Activated CD4-positive, alpha-beta T cell treated with anti-CD3 and anti-CD28 coated beads, Interleukin-2, amount 10 ng/mL, durations not matched to agents 24 days and 14 days (primary cell): Measurements from ENCODE around the gene TMEM250. TPM values are rescaled to one million over a fixed set of nuclear protein-coding genes. Genes with fewer than 3 reads are reported as not detected.

Experiments
- DNase-seq: peaks from one replicate; pipeline ENCODE4 v3.0.0; 2022
- H3K27ac Mint-ChIP-seq: one replicate; pipeline ENCODE4 v1.8.0; 2022; ENCODE audit warnings: mild to moderate bottlenecking, mixed read lengths
- H3K27me3 Mint-ChIP-seq: one replicate; pipeline ENCODE4 v1.8.0; 2022; ENCODE audit warnings: mixed read lengths
- H3K36me3 Mint-ChIP-seq: one replicate; pipeline ENCODE4 v1.8.0; 2022; ENCODE audit warnings: low read depth, mild to moderate bottlenecking, mixed read lengths
- H3K4me1 Mint-ChIP-seq: one replicate; pipeline ENCODE4 v1.8.0; 2021; ENCODE audit warnings: mixed read lengths
- H3K4me3 Mint-ChIP-seq: one replicate; pipeline ENCODE4 v1.8.0; 2022; ENCODE audit warnings: mild to moderate bottlenecking, moderate library complexity, mixed read lengths
- H3K9me3 Mint-ChIP-seq: one replicate; pipeline ENCODE4 v1.8.0; 2021; ENCODE audit warnings: mixed read lengths
- intact Hi-C: fragments of 100-400 bp; cut with micrococcal nuclease; formaldehyde crosslinking; loops from one replicate; pipeline ENCODE4 v1.15.1; 2023
- total RNA-seq: library from RNA; stranded (reverse); gene quantifications from 2 replicates; pipeline ENCODE4 v1.2.3, GENCODE V29; 2022

Gene TMEM250
- 49.8 and 52.7 TPM in 2 replicates for total RNA-seq

GRCh38 chr9:136118320-136119060 is at the start of gene TMEM250:
Gene TMEM250 (minus strand): TSS chr9:136118875. CDS start chr9:136116900, 1,975 bp downstream.
- Mint-ChIP-seq H3K27me3 (no peaks in the 10 kb centered on the region), H3K4me3 (peak within 1 kb of the TSS; percentile 84), H3K9me3 (no peaks in the 10 kb centered on the region), H3K27ac (peak within 1 kb of the TSS; percentile 85), H3K36me3 (peaks cover 10% of the 10 kb centered on the region), H3K4me1 (peaks cover 9% of the 10 kb centered on the region)
- DNase-seq = peak; percentile 99
- intact Hi-C loops = loop anchor here (1.0 to 2.0 kb wide), 3 partner anchors 9 to 158 kb away; partner anchors contain the start of genes NACC2 and UBAC1

GRCh38 chr9:136163248-136163850 is 44.7 kb upstream of the TMEM250 start:
- H3K4me1 Mint-ChIP-seq = no peaks in the 10 kb centered on the region
- no peak for DNase-seq
- H3K9me3 Mint-ChIP-seq = no peaks in the 10 kb centered on the region
- H3K27me3 Mint-ChIP-seq = peaks cover 5% of the 10 kb centered on the region
- no peaks in the 10 kb centered on the region for H3K36me3 Mint-ChIP-seq
- no peak overlapping the region for H3K4me3 Mint-ChIP-seq
- intact Hi-C loops = no loop called here
- H3K27ac Mint-ChIP-seq = no peak overlapping the region

- intact Hi-C loops = no loop called here
- DNase-seq = no peak
- Mint-ChIP-seq H3K4me1 (no peaks in the 10 kb centered on the region), H3K27ac (no peak overlapping the region), H3K9me3 (no peaks in the 10 kb centered on the region), H3K4me3 (no peak overlapping the region), H3K27me3 (peaks cover 5% of the 10 kb centered on the region), H3K36me3 (no peaks in the 10 kb centered on the region)
Observed at GRCh38 chr9:136160995-136161610, 42.4 kb upstream of the TMEM250 start.

- intact Hi-C loops = no loop called here
- Mint-ChIP-seq H3K36me3 (no peaks in the 10 kb centered on the region), H3K4me3 (no peak overlapping the region), H3K27ac (no peak overlapping the region), H3K9me3 (no peaks in the 10 kb centered on the region), H3K27me3 (peaks cover 5% of the 10 kb centered on the region), H3K4me1 (no peaks in the 10 kb centered on the region)
- DNase-seq = no peak
Observed at GRCh38 chr9:136160381-136160841, 41.7 kb upstream of the TMEM250 start.

GRCh38 chr9:136159851-136160250 is 41.2 kb upstream of the TMEM250 start:
- DNase-seq = no peak
- H3K27ac Mint-ChIP-seq = no peak overlapping the region
- H3K27me3 Mint-ChIP-seq = peaks cover 3% of the 10 kb centered on the region
- no peak overlapping the region for H3K4me3 Mint-ChIP-seq
- intact Hi-C loops = no loop called here
- no peaks in the 10 kb centered on the region for H3K36me3 Mint-ChIP-seq
- H3K4me1 Mint-ChIP-seq = no peaks in the 10 kb centered on the region
- H3K9me3 Mint-ChIP-seq = no peaks in the 10 kb centered on the region

- no peak for DNase-seq
- no peaks in the 10 kb centered on the region for H3K9me3 Mint-ChIP-seq
- no peak overlapping the region for H3K4me3 Mint-ChIP-seq
- no peaks in the 10 kb centered on the region for H3K4me1 Mint-ChIP-seq
- no peak overlapping the region for H3K27ac Mint-ChIP-seq
- no peaks in the 10 kb centered on the region for H3K27me3 Mint-ChIP-seq
- intact Hi-C loops = no loop called here
- no peaks in the 10 kb centered on the region for H3K36me3 Mint-ChIP-seq
Observed at GRCh38 chr9:136157477-136158265, 39.0 kb upstream of the TMEM250 start.

GRCh38 chr9:136156209-136157120 is 37.8 kb upstream of the TMEM250 start:
- Mint-ChIP-seq H3K27me3 (no peaks in the 10 kb centered on the region), H3K36me3 (no peaks in the 10 kb centered on the region), H3K27ac (no peak overlapping the region), H3K4me1 (no peaks in the 10 kb centered on the region), H3K9me3 (no peaks in the 10 kb centered on the region), H3K4me3 (no peak overlapping the region)
- no peak for DNase-seq
- intact Hi-C loops = no loop called here

GRCh38 chr9:136155576-136155975 is 36.9 kb upstream of the TMEM250 start:
- intact Hi-C loops = no loop called here
- Mint-ChIP-seq H3K4me1 (no peaks in the 10 kb centered on the region), H3K27me3 (no peaks in the 10 kb centered on the region), H3K27ac (no peak overlapping the region), H3K4me3 (no peak overlapping the region), H3K9me3 (no peaks in the 10 kb centered on the region), H3K36me3 (no peaks in the 10 kb centered on the region)
- DNase-seq = no peak

- Mint-ChIP-seq H3K9me3 (no peaks in the 10 kb centered on the region), H3K27me3 (no peaks in the 10 kb centered on the region), H3K27ac (no peak overlapping the region), H3K4me3 (no peak overlapping the region), H3K36me3 (no peaks in the 10 kb centered on the region), H3K4me1 (no peaks in the 10 kb centered on the region)
- DNase-seq = no peak
- intact Hi-C loops = no loop called here
Observed at GRCh38 chr9:136154943-136155342, 36.3 kb upstream of the TMEM250 start.

- no peaks in the 10 kb centered on the region for H3K4me1 Mint-ChIP-seq
Observed at GRCh38 chr9:136153381-136154065, 34.8 kb upstream of the TMEM250 start.

GRCh38 chr9:136152931-136153330 is 34.3 kb upstream of the TMEM250 start:
- Mint-ChIP-seq H3K27me3 (no peaks in the 10 kb centered on the region), H3K36me3 (no peaks in the 10 kb centered on the region)
- intact Hi-C loops = no loop called here

More at GRCh38 chr9:136153381-136154065, 34.8 kb upstream of the TMEM250 start:
- DNase-seq = no peak
- H3K27me3 Mint-ChIP-seq = no peaks in the 10 kb centered on the region
- no peaks in the 10 kb centered on the region for H3K9me3 Mint-ChIP-seq
- H3K36me3 Mint-ChIP-seq = no peaks in the 10 kb centered on the region
- no peak overlapping the region for H3K27ac Mint-ChIP-seq
- intact Hi-C loops = no loop called here
- H3K4me3 Mint-ChIP-seq = no peak overlapping the region

GRCh38 chr9:136152543-136152866 is 33.8 kb upstream of the TMEM250 start:
- Mint-ChIP-seq H3K4me1 (no peaks in the 10 kb centered on the region), H3K4me3 (no peak overlapping the region), H3K27ac (no peak overlapping the region), H3K36me3 (no peaks in the 10 kb centered on the region), H3K27me3 (no peaks in the 10 kb centered on the region), H3K9me3 (no peaks in the 10 kb centered on the region)
- intact Hi-C loops = no loop called here
- no peak for DNase-seq

More at GRCh38 chr9:136152931-136153330, 34.3 kb upstream of the TMEM250 start:
- H3K9me3 Mint-ChIP-seq = no peaks in the 10 kb centered on the region
- no peak overlapping the region for H3K27ac Mint-ChIP-seq
- no peaks in the 10 kb centered on the region for H3K4me1 Mint-ChIP-seq
- DNase-seq = no peak
- H3K4me3 Mint-ChIP-seq = no peak overlapping the region
